Kidney epithelial cell (primary cell): ENCODE measurements around the gene HOXD10. TPM values are rescaled to one million over a fixed set of nuclear protein-coding genes. Genes with fewer than 3 reads are reported as not detected.

Experiments used
- DNase-seq: peaks from one replicate; pipeline ENCODE4 v3.0.0-alpha.2; 2010; ENCODE audit warnings: low read depth
- H3K27me3 ChIP-seq: 2 replicates; pipeline ENCODE4 v1.6.0; 2011; ENCODE audit warnings: low read length; ENCODE audit not compliant: control insufficient read depth, insufficient read depth
- H3K36me3 ChIP-seq: 2 replicates; pipeline ENCODE4 v1.5.1; 2011; ENCODE audit warnings: low read length; ENCODE audit not compliant: control insufficient read depth, insufficient read depth
- H3K4me3 ChIP-seq: 2 replicates; pipeline ENCODE4 v1.5.1; 2011; ENCODE audit warnings: low read depth, mild to moderate bottlenecking, control low read depth, low read length
- CTCF ChIP-seq: IDR thresholded peaks from 2 replicates; pipeline ENCODE4 v1.5.1; 2011; ENCODE audit warnings: mild to moderate bottlenecking, moderate library complexity, low read length, control low read depth, inconsistent platforms; ENCODE audit not compliant: insufficient read depth, poor library complexity, severe bottlenecking
- total RNA-seq: library from RNA; depleted of rRNA; stranded (reverse); fragments of >200 nt; gene quantifications from 2 replicates; pipeline ENCODE4 v1.2.3, GENCODE V29; 2015

HOXD10 gene
- total RNA-seq, 1 donor from 2014 or later = 5.6 TPM

- no peak for DNase-seq
- H3K27me3 ChIP-seq = peaks cover 61% of the 10 kb centered on the region
- H3K4me3 ChIP-seq = no peak overlapping the region
- H3K36me3 ChIP-seq = no peaks in the 10 kb centered on the region
- no peak for TF ChIP-seq CTCF
Observed at GRCh38 chr2:176100547-176101140, 15.9 kb upstream of the HOXD10 start.

GRCh38 chr2:176101216-176101830, 15.3 kb upstream of the HOXD10 start:
- H3K36me3 ChIP-seq = no peaks in the 10 kb centered on the region
- H3K4me3 ChIP-seq = no peak overlapping the region
- H3K27me3 ChIP-seq = peaks cover 59% of the 10 kb centered on the region
- no peak for TF ChIP-seq CTCF
- DNase-seq = no peak

GRCh38 chr2:176101842-176102241, 14.7 kb upstream of the HOXD10 start:
- peaks cover 54% of the 10 kb centered on the region for H3K27me3 ChIP-seq

DNA sequence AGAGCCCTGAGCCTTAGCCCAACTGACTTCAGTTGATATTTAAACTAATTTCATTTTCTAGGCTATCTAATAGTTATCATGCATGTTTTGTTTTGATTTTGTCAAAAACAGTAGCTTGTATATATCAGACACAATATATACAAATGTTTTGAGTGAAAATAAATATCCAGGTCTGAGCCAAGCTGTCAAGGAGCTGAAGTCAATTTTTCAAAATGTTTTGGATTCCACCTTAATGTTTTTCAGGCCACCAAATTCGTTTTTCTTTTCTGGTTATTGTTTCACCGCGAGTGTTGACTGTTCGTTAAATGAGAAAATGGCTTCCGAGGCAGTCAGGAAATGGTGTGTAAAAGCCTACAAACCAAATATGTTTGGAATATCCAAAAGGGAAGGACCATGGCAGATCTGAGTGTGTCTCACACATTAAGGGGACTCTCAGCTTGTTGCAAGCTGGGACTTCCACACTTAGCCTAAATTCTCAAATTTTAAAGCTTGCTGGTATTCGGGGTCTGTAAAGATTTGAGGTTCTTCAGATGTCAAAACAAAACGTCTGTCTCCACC, 14.2 kb upstream of the HOXD10 start:
- Histone ChIP-seq H3K4me3 (no peak overlapping the region), H3K27me3 (peaks cover 51% of the 10 kb centered on the region), H3K36me3 (no peaks in the 10 kb centered on the region)
- no peak for DNase-seq
- TF ChIP-seq CTCF = no peak

More at GRCh38 chr2:176101842-176102241, 14.7 kb upstream of the HOXD10 start:
- H3K4me3 ChIP-seq = no peak overlapping the region
- TF ChIP-seq CTCF = no peak
- no peak for DNase-seq
- no peaks in the 10 kb centered on the region for H3K36me3 ChIP-seq

DNA sequence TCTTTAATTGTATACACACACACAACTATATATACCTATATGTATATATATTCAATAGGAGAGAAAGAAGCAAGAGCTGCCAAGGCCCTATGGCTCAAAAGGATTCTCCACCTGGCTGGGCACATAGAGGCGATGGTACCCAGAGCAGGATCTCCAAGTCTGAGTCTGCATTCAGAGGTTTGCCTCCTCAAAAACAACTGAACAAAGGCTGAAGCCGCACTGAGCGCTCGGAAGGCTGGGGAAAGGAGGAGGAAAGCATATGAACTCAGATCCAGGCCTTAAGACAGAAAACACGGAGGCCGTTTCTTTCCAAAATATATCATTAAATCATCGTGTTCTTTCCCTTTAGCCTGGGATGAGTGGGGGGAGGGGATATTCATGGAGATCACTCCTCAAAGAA, 13.4 kb upstream of the HOXD10 start:
- no peak for TF ChIP-seq CTCF
- H3K36me3 ChIP-seq = no peaks in the 10 kb centered on the region
- no peak overlapping the region for H3K4me3 ChIP-seq
- peaks cover 43% of the 10 kb centered on the region for H3K27me3 ChIP-seq
- DNase-seq = no peak

GRCh38 chr2:176103742-176104315, 12.7 kb upstream of the HOXD10 start:
- H3K27me3 ChIP-seq = peaks cover 36% of the 10 kb centered on the region
- DNase-seq = no peak
- TF ChIP-seq CTCF = no peak
- no peaks in the 10 kb centered on the region for H3K36me3 ChIP-seq
- peak overlapping the region; percentile 63 for H3K4me3 ChIP-seq
